Kidney epithelial cell (primary cell): Measurements from ENCODE around the gene MYPOP. TPM values are rescaled to one million over a fixed set of nuclear protein-coding genes. Genes with fewer than 3 reads are reported as not detected.
"Not testable (repeated sequence)": the region's sequence is repeated elsewhere in the genome, so short reads cannot be mapped to it uniquely, and the experiment has no call there.

Experiments used
- DNase-seq: peaks from one replicate; pipeline ENCODE4 v3.0.0-alpha.2; 2010; ENCODE audit warnings: low read depth
- H3K27me3 ChIP-seq: 2 replicates; pipeline ENCODE4 v1.6.0; 2011; ENCODE audit warnings: low read length; ENCODE audit not compliant: control insufficient read depth, insufficient read depth
- H3K36me3 ChIP-seq: 2 replicates; pipeline ENCODE4 v1.5.1; 2011; ENCODE audit warnings: low read length; ENCODE audit not compliant: control insufficient read depth, insufficient read depth
- H3K4me3 ChIP-seq: 2 replicates; pipeline ENCODE4 v1.5.1; 2011; ENCODE audit warnings: low read depth, mild to moderate bottlenecking, control low read depth, low read length
- total RNA-seq: library from RNA; depleted of rRNA; stranded (reverse); fragments of >200 nt; gene quantifications from 2 replicates; pipeline ENCODE4 v1.2.3, GENCODE V29; 2015
- TF ChIP-seq, protein P1 (sequence below): IDR thresholded peaks from 2 replicates; pipeline ENCODE4 v1.5.1; 2011; ENCODE audit warnings: mild to moderate bottlenecking, moderate library complexity, low read length, control low read depth, inconsistent platforms; ENCODE audit not compliant: insufficient read depth, poor library complexity, severe bottlenecking

Gene MYPOP
- total RNA-seq, 1 donor from 2014 or later: 3.0 TPM

DNA sequence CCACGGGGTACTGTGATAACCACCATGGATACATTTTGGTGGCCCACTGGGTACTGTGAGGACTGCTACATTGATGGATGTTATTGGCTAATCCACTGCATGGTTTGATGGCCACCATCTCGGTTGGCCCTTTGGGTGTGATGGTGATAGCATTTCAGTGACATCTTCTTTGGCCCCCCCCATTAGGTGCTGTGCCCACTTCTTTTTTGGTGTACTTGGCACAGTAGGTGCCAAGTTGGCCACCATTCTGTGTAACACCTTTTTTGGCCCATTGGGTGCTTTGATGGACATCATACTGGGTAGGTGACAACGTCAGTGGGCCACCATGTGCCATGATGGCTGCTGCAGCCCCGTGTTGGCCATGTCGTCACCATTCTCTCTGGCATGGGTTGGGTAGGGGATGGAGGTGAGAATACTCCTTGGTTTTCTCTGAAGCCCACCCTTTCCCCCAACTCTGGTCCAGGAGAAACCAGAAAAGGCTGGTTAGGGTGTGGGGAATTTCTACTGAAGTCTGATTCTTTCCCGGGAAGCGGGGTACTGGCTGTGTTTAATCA lies 29.1 kb downstream of the MYPOP start:
- DNase-seq: no peak
- TF ChIP-seq, protein P1, sequence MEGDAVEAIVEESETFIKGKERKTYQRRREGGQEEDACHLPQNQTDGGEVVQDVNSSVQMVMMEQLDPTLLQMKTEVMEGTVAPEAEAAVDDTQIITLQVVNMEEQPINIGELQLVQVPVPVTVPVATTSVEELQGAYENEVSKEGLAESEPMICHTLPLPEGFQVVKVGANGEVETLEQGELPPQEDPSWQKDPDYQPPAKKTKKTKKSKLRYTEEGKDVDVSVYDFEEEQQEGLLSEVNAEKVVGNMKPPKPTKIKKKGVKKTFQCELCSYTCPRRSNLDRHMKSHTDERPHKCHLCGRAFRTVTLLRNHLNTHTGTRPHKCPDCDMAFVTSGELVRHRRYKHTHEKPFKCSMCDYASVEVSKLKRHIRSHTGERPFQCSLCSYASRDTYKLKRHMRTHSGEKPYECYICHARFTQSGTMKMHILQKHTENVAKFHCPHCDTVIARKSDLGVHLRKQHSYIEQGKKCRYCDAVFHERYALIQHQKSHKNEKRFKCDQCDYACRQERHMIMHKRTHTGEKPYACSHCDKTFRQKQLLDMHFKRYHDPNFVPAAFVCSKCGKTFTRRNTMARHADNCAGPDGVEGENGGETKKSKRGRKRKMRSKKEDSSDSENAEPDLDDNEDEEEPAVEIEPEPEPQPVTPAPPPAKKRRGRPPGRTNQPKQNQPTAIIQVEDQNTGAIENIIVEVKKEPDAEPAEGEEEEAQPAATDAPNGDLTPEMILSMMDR: no peak
- no peaks in the 10 kb centered on the region for H3K36me3 ChIP-seq
- H3K27me3 ChIP-seq: no peaks in the 10 kb centered on the region
- H3K4me3 ChIP-seq: no peak overlapping the region

DNA sequence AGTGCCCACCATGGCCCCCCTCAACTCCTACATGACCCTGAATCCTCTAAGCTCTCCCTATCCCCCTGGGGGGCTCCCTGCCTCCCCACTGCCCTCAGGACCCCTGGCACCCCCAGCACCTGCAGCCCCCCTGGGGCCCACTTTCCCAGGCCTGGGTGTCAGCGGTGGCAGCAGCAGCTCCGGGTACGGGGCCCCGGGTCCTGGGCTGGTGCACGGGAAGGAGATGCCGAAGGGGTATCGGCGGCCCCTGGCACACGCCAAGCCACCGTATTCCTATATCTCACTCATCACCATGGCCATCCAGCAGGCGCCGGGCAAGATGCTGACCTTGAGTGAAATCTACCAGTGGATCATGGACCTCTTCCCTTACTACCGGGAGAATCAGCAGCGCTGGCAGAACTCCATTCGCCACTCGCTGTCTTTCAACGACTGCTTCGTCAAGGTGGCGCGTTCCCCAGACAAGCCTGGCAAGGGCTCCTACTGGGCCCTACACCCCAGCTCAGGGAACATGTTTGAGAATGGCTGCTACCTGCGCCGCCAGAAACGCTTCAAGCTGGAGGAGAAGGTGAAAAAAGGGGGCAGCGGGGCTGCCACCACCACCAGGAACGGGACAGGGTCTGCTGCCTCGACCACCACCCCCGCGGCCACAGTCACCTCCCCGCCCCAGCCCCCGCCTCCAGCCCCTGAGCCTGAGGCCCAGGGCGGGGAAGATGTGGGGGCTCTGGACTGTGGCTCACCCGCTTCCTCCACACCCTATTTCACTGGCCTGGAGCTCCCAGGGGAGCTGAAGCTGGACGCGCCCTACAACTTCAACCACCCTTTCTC lies 30.1 kb downstream of the MYPOP start:
- TF ChIP-seq, protein P1: no peak
- no peak for DNase-seq
- no peaks in the 10 kb centered on the region for H3K36me3 ChIP-seq
- H3K4me3 ChIP-seq: no peak overlapping the region
- no peaks in the 10 kb centered on the region for H3K27me3 ChIP-seq

DNA sequence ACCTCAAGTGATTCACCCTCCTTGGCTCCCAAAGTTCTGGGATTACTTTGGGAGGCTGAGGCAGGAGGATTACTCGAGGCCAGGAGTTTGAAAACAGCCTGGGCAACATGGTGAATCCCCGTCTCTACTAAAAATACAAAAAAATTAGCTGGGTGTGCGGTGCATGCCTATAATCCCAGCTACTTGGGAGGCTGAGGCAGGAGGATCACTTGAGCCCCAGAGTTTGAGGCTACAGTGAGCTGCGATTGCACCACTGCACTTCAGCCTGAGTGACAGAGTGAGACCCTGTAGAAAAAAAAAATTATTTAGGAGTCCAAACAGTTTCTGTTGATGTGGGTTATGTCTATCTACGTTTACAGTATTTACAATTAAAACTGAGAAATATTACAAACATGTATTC lies 31.6 kb downstream of the MYPOP start:
- Histone ChIP-seq H3K36me3 (no peaks in the 10 kb centered on the region), H3K27me3 (no peaks in the 10 kb centered on the region), H3K4me3 (no peak overlapping the region)
- TF ChIP-seq, protein P1: no peak
- no peak for DNase-seq

DNA sequence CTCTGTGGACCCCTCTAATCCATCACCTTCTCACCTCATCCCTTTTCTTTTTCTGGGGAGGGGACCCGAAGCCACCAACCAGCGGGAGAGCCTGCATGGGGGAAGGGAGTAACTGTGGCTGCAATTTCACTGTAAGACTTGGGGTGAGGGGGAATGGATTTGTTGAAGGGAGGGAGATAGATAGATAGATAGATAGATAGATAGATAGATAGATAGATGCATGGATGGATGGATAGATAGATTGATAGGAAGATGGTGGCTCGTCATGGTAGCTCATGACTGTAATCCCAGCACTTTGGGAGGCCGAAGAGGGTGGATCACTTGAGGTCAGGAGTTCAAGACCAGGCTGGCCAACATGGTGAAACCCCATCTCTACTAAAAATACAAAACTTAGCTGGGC lies 35.2 kb downstream of the MYPOP start:
- peaks cover 13% of the 10 kb centered on the region for H3K27me3 ChIP-seq
- not testable (repeated sequence) for H3K4me3 ChIP-seq, H3K36me3 ChIP-seq, DNase-seq

DNA sequence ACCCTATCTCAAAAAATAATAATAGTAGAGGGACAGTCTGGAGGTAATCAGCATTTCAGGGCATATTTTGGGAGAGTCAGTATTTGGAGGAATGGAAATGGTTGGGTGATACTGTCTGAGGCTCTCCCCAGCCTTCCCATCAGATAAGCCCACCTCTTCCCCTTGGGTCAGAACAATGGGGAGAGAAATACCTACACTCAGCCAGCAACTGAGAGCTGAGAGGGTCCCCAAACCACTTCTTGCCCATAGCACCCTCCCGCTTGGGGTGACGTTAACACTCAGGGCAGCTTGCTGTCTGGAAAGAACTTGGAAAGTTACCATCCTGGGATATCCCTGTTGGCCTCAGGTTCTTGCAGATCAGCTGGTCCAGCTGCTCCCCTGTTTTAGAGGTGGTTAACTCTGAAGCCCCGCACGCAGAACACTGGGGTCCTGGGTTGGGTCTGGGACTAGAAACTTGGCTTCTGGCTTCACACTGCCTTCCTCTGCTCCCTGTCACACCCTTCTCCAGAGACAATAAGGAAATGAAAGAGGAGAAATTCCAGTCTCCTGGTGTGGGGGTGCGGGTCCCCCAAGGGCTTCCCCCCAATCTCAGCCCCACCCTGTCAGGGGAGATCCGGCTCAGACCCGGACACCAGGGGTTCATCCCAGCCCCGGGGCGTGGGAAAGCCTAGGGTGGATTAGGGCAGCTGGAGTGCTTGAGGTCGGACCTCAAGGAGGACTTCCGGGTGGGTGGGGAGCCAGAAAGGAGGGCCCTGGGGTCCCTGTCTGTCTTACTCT lies 35.8 kb downstream of the MYPOP start:
- no peak overlapping the region for H3K4me3 ChIP-seq
- peaks cover 13% of the 10 kb centered on the region for H3K27me3 ChIP-seq
- TF ChIP-seq, protein P1: no peak
- H3K36me3 ChIP-seq: no peaks in the 10 kb centered on the region
- no peak for DNase-seq

DNA sequence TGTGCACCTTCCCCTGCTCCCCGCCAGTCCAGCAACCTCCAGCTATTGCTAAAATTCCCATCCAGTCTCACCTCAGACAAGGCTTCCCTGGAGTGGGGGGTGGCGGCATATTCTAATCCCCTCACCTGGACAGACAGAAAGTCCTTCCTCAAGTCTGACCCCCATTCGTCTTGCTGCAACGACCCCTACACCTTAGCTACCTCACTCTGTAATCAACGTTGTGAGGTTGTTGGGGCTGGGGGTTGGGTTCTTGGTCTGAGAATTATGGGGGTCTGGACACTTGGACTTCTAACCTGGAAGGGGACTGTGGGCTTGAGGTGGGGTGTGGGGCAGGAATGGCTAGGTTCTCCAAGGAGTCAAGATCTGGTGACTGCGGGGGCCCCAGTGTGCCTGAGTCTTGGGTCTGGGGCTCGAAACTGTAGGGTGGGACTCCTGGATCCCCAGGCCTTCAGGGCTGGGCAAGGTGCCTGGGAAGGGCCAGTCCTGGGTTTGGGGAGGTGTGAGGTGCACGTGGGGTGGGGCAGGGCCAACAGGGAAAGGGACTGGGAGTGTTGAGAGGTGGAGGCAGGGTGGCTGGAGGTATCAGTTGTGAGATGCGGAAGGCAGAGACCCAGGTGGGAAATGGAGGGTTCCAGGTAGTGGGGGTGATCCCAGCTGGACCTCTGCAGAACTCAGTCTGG lies 37.0 kb downstream of the MYPOP start:
- H3K36me3 ChIP-seq: no peaks in the 10 kb centered on the region
- no peak for DNase-seq
- H3K4me3 ChIP-seq: no peak overlapping the region
- TF ChIP-seq, protein P1: no peak
- H3K27me3 ChIP-seq: peaks cover 13% of the 10 kb centered on the region
